ENCODE data around the gene RHOT2. TPM values are rescaled to one million over a fixed set of nuclear protein-coding genes. Genes with fewer than 3 reads are reported as not detected.

Gene RHOT2
- total RNA-seq, 1 experiment from 2014 or later, result 211 TPM

Other genes with a start within 250 kb of the RHOT2 start
- gene RAB11FIP3, start 242.5 kb upstream of the RHOT2 start, total RNA-seq (2014; rRNA removed; shearing (Covaris generic)), result 5.2 and 9.5 TPM in 2 replicates
- 161 and 180 TPM in 2 replicates for gene CAPN15, start 140.4 kb upstream of the RHOT2 start, total RNA-seq (2014; rRNA removed; shearing (Covaris generic))
- gene PRR35, start 107.7 kb upstream of the RHOT2 start, total RNA-seq (2014; rRNA removed; shearing (Covaris generic)), result 0.08 TPM in 1 of 2 replicates, not detected in the other
- 0.05 and 0.13 TPM in 2 replicates for gene NHLRC4, start 101.1 kb upstream of the RHOT2 start, total RNA-seq (2014; rRNA removed; shearing (Covaris generic))
- 99.5 and 103 TPM in 2 replicates for gene PIGQ, start 98.2 kb upstream of the RHOT2 start, total RNA-seq (2014; rRNA removed; shearing (Covaris generic))
- 54.2 and 58.2 TPM in 2 replicates for gene RAB40C, start 78.1 kb upstream of the RHOT2 start, total RNA-seq (2014; rRNA removed; shearing (Covaris generic))
- gene WFIKKN1, start 37.1 kb upstream of the RHOT2 start, total RNA-seq (2014; rRNA removed; shearing (Covaris generic)), result 0.74 and 1.1 TPM in 2 replicates
- 278 and 290 TPM in 2 replicates for gene METTL26, start 31.8 kb upstream of the RHOT2 start, total RNA-seq (2014; rRNA removed; shearing (Covaris generic))
- gene MCRIP2, start 26.3 kb upstream of the RHOT2 start, total RNA-seq (2014; rRNA removed; shearing (Covaris generic)), result 198 and 209 TPM in 2 replicates
- gene WDR90, start 18.8 kb upstream of the RHOT2 start, total RNA-seq (2014; rRNA removed; shearing (Covaris generic)), result 162 and 168 TPM in 2 replicates
- 7.8 and 8.2 TPM in 2 replicates for gene RHBDL1, start 7.5 kb downstream of the RHOT2 start, total RNA-seq (2014; rRNA removed; shearing (Covaris generic))
- gene STUB1, start 12.3 kb downstream of the RHOT2 start, total RNA-seq (2014; rRNA removed; shearing (Covaris generic)), result 258 and 295 TPM in 2 replicates
- gene JMJD8, start 16.2 kb downstream of the RHOT2 start, total RNA-seq (2014; rRNA removed; shearing (Covaris generic)), result 154 and 176 TPM in 2 replicates
- gene WDR24, start 22.3 kb downstream of the RHOT2 start, total RNA-seq (2014; rRNA removed; shearing (Covaris generic)), result 5.9 and 6.2 TPM in 2 replicates
- 0.29 and 1.5 TPM in 2 replicates for gene FBXL16, start 37.7 kb downstream of the RHOT2 start, total RNA-seq (2014; rRNA removed; shearing (Covaris generic))
- gene METRN, start 47.0 kb downstream of the RHOT2 start, total RNA-seq (2014; rRNA removed; shearing (Covaris generic)), result 82.2 and 108 TPM in 2 replicates
- gene ANTKMT, start 53.0 kb downstream of the RHOT2 start, total RNA-seq (2014; rRNA removed; shearing (Covaris generic)), result 123 and 151 TPM in 2 replicates
- gene CCDC78, start 58.3 kb downstream of the RHOT2 start, total RNA-seq (2014; rRNA removed; shearing (Covaris generic)), result 22.9 and 30.6 TPM in 2 replicates
- 63.0 and 80.8 TPM in 2 replicates for gene HAGHL, start 59.0 kb downstream of the RHOT2 start, total RNA-seq (2014; rRNA removed; shearing (Covaris generic))
- gene CIAO3, start 72.9 kb downstream of the RHOT2 start, total RNA-seq (2014; rRNA removed; shearing (Covaris generic)), result 68.4 and 80.0 TPM in 2 replicates
- gene MSLN, start 92.6 kb downstream of the RHOT2 start, total RNA-seq (2014; rRNA removed; shearing (Covaris generic)), result 3.9 and 8.3 TPM in 2 replicates
- 147 and 148 TPM in 2 replicates for gene RPUSD1, start 120.2 kb downstream of the RHOT2 start, total RNA-seq (2014; rRNA removed; shearing (Covaris generic))
- 121 and 145 TPM in 2 replicates for gene CHTF18, start 120.5 kb downstream of the RHOT2 start, total RNA-seq (2014; rRNA removed; shearing (Covaris generic))
- not detected in 2 replicates for gene GNG13, start 132.6 kb downstream of the RHOT2 start, total RNA-seq (2014; rRNA removed; shearing (Covaris generic))

All from HT-29 (cell line).